H1 (cell line): Measurements from ENCODE around the gene OPN1MW3. TPM values are rescaled to one million over a fixed set of nuclear protein-coding genes. Genes with fewer than 3 reads are reported as not detected.
"Not testable (repeated sequence)": the region's sequence is repeated elsewhere in the genome, so short reads cannot be mapped to it uniquely, and the experiment has no call there.

Experiments used
- CTCF ChIA-PET: fragments of 300-600 bp; sonication (Branson Sonifier 250); formaldehyde crosslinking; loops from one replicate; lab custom pipeline; 2021; ENCODE audit not compliant: partially characterized antibody; lab: Charles Lee
- POLR2A ChIA-PET: fragments of 300-600 bp; sonication (Branson Sonifier 250); formaldehyde crosslinking; loops from one replicate; lab custom pipeline; 2021; ENCODE audit warnings: inconsistent platforms; ENCODE audit not compliant: partially characterized antibody; lab: Charles Lee
- DNase-seq, 2 experiments: peaks; one replicate each; pipeline versions ENCODE4 v3.0.0 to v3.0.0-alpha.2; 2010 to 2022; ENCODE audit warnings: low spot score in 2 of 2, low read depth in 1 of 2, mixed read lengths in 1 of 2
- FAIRE-seq: peaks from 2 replicates; lab custom pipeline; 2011; peaks lifted over from hg19 to GRCh38; lab: Jason Lieb, UNC
- H2AFZ ChIP-seq: 2 replicates; pipeline ENCODE4 v1.8.1; 2012; ENCODE audit warnings: low read length, inconsistent platforms
- H2AK5ac ChIP-seq: 2 replicates; pipeline ENCODE4 v1.6.1; 2013; ENCODE audit warnings: low read depth, low read length
- H2BK120ac ChIP-seq: replicated peaks from 2 replicates; pipeline ENCODE3; 2013; ENCODE audit warnings: low read depth, low read length, inconsistent platforms
- H2BK12ac ChIP-seq: 2 replicates; pipeline ENCODE4 v1.6.1; 2013; ENCODE audit warnings: low read depth, low read length
- H2BK15ac ChIP-seq: 2 replicates; pipeline ENCODE4 v1.6.1; 2013; ENCODE audit warnings: low read length
- H2BK20ac ChIP-seq: 2 replicates; pipeline ENCODE4 v1.6.1; 2013; ENCODE audit warnings: low read length
- H2BK5ac ChIP-seq: 2 replicates; pipeline ENCODE4 v1.6.1; 2013; ENCODE audit warnings: low read depth, low read length
- H3K14ac ChIP-seq: 2 replicates; pipeline ENCODE4 v1.6.1; 2013; ENCODE audit warnings: inconsistent platforms; ENCODE audit not compliant: insufficient read length
- H3K18ac ChIP-seq: 2 replicates; pipeline ENCODE4 v1.6.1; 2013; ENCODE audit warnings: low read length; ENCODE audit errors: extremely low read depth
- H3K23ac ChIP-seq: 2 replicates; pipeline ENCODE4 v1.6.1; 2013; ENCODE audit warnings: inconsistent platforms; ENCODE audit not compliant: insufficient read length
- H3K23me2 ChIP-seq: 2 replicates; pipeline ENCODE4 v1.6.1; 2013; ENCODE audit warnings: low read depth, low read length
- H3K27ac ChIP-seq: 2 replicates; pipeline ENCODE4 v1.6.1; 2011; ENCODE audit warnings: low read depth, low read length, inconsistent platforms
- H3K27me3 ChIP-seq, 4 experiments: replicated peaks in 1 of 4; 1 replicate in 1 of 4; 2 replicates in 3 of 4; pipeline versions ENCODE4 v1.6.1 to v1.8.1; 2011 to 2013; ENCODE audit warnings: low read length in 3 of 4, mild to moderate bottlenecking in 3 of 4, inconsistent platforms in 2 of 4, mixed read lengths in 2 of 4, moderate library complexity in 1 of 4; ENCODE audit not compliant: control insufficient read depth in 3 of 4, insufficient read depth in 3 of 4; ENCODE audit errors: extremely low read depth in 1 of 4
- H3K36me3 ChIP-seq, 4 experiments: 2 replicates each; pipeline versions ENCODE4 v1.6.1 to v1.8.1; 2011 to 2013; ENCODE audit warnings: mild to moderate bottlenecking in 4 of 4, low read length in 3 of 4, moderate library complexity in 2 of 4, control low read depth in 1 of 4, inconsistent platforms in 1 of 4; ENCODE audit not compliant: insufficient read depth in 4 of 4, control insufficient read depth in 2 of 4
- H3K4ac ChIP-seq: replicated peaks from 2 replicates; pipeline ENCODE3; 2013; ENCODE audit warnings: low read length, low read depth, mixed read lengths, inconsistent platforms; ENCODE audit not compliant: insufficient read length
- H3K4me1 ChIP-seq, 4 experiments: replicated peaks in 1 of 4; 1 replicate in 1 of 4; 2 replicates in 3 of 4; pipeline versions ENCODE4 v1.6.1 to v1.8.1; 2011 to 2013; ENCODE audit warnings: low read length in 3 of 4, inconsistent platforms in 2 of 4, mixed read lengths in 1 of 4; ENCODE audit not compliant: insufficient read depth in 4 of 4, control insufficient read depth in 3 of 4
- H3K4me2 ChIP-seq, 2 experiments: 2 replicates each; pipeline versions ENCODE4 v1.6.1 to v1.8.1; 2011 to 2013; ENCODE audit warnings: low read depth in 2 of 2, low read length in 2 of 2, control low read depth in 1 of 2, inconsistent platforms in 1 of 2, mild to moderate bottlenecking in 1 of 2; ENCODE audit not compliant: insufficient read depth in 1 of 2
- H3K4me3 ChIP-seq, 4 experiments: fragments of 200-600, 300-600 bp in 1 of 4; sonication (generic), shearing (Covaris generic), sonication (Bioruptor Twin) in 1 of 4; 2 replicates each; pipeline versions ENCODE4 v1.5.1 to v1.8.1; 2011 to 2016; ENCODE audit warnings: low read length in 4 of 4, low read depth in 3 of 4, control low read depth in 2 of 4, inconsistent platforms in 2 of 4, mild to moderate bottlenecking in 2 of 4, mixed read lengths in 1 of 4, moderate library complexity in 1 of 4; ENCODE audit not compliant: insufficient read depth in 2 of 4; ENCODE audit errors: extremely low read depth in 1 of 4
- H3K56ac ChIP-seq: replicated peaks from 2 replicates; pipeline ENCODE3; 2013; ENCODE audit warnings: low read depth, mild to moderate bottlenecking, mixed read lengths, low read length, inconsistent platforms; ENCODE audit not compliant: insufficient read length
- H3K79me1 ChIP-seq: 2 replicates; pipeline ENCODE4 v1.6.1; 2013; ENCODE audit warnings: low read depth, low read length, control low read depth
- H3K79me2 ChIP-seq, 2 experiments: 2 replicates each; pipeline versions ENCODE4 v1.6.1 to v1.8.1; 2012 to 2013; ENCODE audit warnings: low read length in 2 of 2, mild to moderate bottlenecking in 2 of 2, inconsistent platforms in 1 of 2; ENCODE audit not compliant: insufficient read depth in 2 of 2, control insufficient read depth in 1 of 2
- H3K9ac ChIP-seq, 4 experiments: replicated peaks in 1 of 4; 1 replicate in 1 of 4; 2 replicates in 3 of 4; pipeline versions ENCODE4 v1.6.1 to v1.8.1; 2011 to 2013; ENCODE audit warnings: low read depth in 3 of 4, low read length in 3 of 4, control low read depth in 2 of 4, mild to moderate bottlenecking in 2 of 4, moderate library complexity in 2 of 4, inconsistent platforms in 1 of 4; ENCODE audit errors: extremely low read depth in 1 of 4
- H3K9me3 ChIP-seq, 2 experiments: 2 replicates each; pipeline versions ENCODE4 v1.6.1 to v1.8.1; 2012 to 2013; ENCODE audit warnings: mild to moderate bottlenecking in 2 of 2, moderate library complexity in 2 of 2, control low read depth in 1 of 2, inconsistent platforms in 1 of 2, low read depth in 1 of 2, low read length in 1 of 2, mixed read lengths in 1 of 2; ENCODE audit not compliant: insufficient read depth in 2 of 2
- H4K20me1 ChIP-seq, 2 experiments: replicated peaks in 1 of 2; 2 replicates each; pipeline versions ENCODE3 to v1.8.1; 2011 to 2013; ENCODE audit warnings: inconsistent platforms in 2 of 2, low read length in 2 of 2, mild to moderate bottlenecking in 1 of 2; ENCODE audit not compliant: insufficient read depth in 2 of 2, control insufficient read depth in 1 of 2
- H4K5ac ChIP-seq: 2 replicates; pipeline ENCODE4 v1.6.1; 2013; ENCODE audit warnings: low read length, low read depth, mixed read lengths, inconsistent platforms; ENCODE audit not compliant: insufficient read length
- H4K8ac ChIP-seq: 2 replicates; pipeline ENCODE4 v1.8.0; 2013; ENCODE audit warnings: mild to moderate bottlenecking, moderate library complexity, low read length, inconsistent platforms; ENCODE audit not compliant: insufficient read depth; ENCODE audit errors: extremely low read depth
- H4K91ac ChIP-seq: replicated peaks from 2 replicates; pipeline ENCODE3; 2013; ENCODE audit warnings: low read length, mixed read lengths, inconsistent platforms; ENCODE audit not compliant: insufficient read length
- WGBS, 2 experiments: shearing (Covaris generic) in 1 of 2; methylation state at CpG; one replicate each; pipeline versions ENCODE4 v1.1.6 to v1.1.7; 2013 to 2015; ENCODE audit warnings: low lambda C conversion rate in 2 of 2, mixed read lengths in 2 of 2, inconsistent platforms in 1 of 2, low coverage in 1 of 2, missing lambda C conversion rate in 1 of 2; ENCODE audit not compliant: insufficient replicate concordance in 2 of 2, insufficient coverage in 1 of 2, insufficient read length in 1 of 2; ENCODE audit errors: extremely low coverage in 1 of 2, missing lambda C conversion rate in 1 of 2; 5-methylcytosine and 5-hydroxymethylcytosine counted together
- polyA plus RNA-seq, 7 experiments: library from polyadenylated mRNA; depleted of rRNA in 3 of 7; stranded (reverse) in 5 of 7; unstranded in 2 of 7; fragments of >200 nt in 5 of 7; fragments of 200-250 nt in 2 of 7; gene quantifications; 1 replicate in 5 of 7; 2 replicates in 1 of 7; 4 replicates in 1 of 7; pipeline versions ENCODE4 v1.2.1 to v1.2.3, GENCODE V29; 2011 to 2013; ENCODE audit warnings: missing spikeins in 2 of 7, mixed read lengths in 2 of 7
- total RNA-seq: library from RNA; stranded (reverse); fragmentation: NEBNext Ultra II Directional; extraction: Animal tissue kit (Norgen Biotek cat#: 25700); gene quantifications from 2 replicates; pipeline ENCODE4 v1.2.1, GENCODE V29; 2021

OPN1MW3 gene
- total and polyA plus RNA-seq, 2 of the 8 experiments (the other 6 are each of a cell fraction or from before 2014, with no cell fraction given), result not detected

DNA sequence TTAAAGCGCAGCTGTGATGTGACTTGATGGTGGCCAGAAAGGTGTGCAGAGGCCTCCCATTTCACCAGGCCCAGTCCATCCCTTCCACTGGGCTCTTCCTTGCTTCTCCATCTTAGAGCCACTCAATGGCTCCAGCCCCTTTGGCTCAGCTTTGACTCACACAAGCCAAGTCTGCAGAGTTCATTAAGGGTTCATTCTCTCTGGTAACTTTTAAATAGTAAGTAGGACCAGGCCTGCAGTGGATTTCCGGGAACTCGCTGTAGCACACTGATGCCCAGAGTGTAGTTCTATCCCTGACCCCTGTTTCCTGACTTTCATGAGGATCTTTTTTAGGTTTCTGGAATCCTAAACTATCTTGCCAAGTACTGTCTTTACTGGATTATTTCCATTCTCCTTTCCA is 11.9 kb downstream of the OPN1MW3 start:
- H4K8ac ChIP-seq, H2BK20ac ChIP-seq, H2AK5ac ChIP-seq, H3K23me2 ChIP-seq, H3K4me1 ChIP-seq, H2BK15ac ChIP-seq, H3K23ac ChIP-seq, CTCF ChIA-PET, H3K9me3 ChIP-seq, H3K9ac ChIP-seq, H2BK12ac ChIP-seq, DNase-seq, H3K79me2 ChIP-seq, H4K5ac ChIP-seq, H3K56ac ChIP-seq, H2BK5ac ChIP-seq, POLR2A ChIA-PET, FAIRE-seq, H3K27ac ChIP-seq, H2AFZ ChIP-seq, H3K18ac ChIP-seq, H3K14ac ChIP-seq, H4K91ac ChIP-seq, H4K20me1 ChIP-seq, H2BK120ac ChIP-seq, H3K27me3 ChIP-seq, H3K36me3 ChIP-seq, H3K4ac ChIP-seq, H3K4me2 ChIP-seq, H3K4me3 ChIP-seq, H3K79me1 ChIP-seq: not testable (repeated sequence)
- no CpG with 5 or more reads among the region's 3 CpGs for WGBS, 2 experiments

DNA sequence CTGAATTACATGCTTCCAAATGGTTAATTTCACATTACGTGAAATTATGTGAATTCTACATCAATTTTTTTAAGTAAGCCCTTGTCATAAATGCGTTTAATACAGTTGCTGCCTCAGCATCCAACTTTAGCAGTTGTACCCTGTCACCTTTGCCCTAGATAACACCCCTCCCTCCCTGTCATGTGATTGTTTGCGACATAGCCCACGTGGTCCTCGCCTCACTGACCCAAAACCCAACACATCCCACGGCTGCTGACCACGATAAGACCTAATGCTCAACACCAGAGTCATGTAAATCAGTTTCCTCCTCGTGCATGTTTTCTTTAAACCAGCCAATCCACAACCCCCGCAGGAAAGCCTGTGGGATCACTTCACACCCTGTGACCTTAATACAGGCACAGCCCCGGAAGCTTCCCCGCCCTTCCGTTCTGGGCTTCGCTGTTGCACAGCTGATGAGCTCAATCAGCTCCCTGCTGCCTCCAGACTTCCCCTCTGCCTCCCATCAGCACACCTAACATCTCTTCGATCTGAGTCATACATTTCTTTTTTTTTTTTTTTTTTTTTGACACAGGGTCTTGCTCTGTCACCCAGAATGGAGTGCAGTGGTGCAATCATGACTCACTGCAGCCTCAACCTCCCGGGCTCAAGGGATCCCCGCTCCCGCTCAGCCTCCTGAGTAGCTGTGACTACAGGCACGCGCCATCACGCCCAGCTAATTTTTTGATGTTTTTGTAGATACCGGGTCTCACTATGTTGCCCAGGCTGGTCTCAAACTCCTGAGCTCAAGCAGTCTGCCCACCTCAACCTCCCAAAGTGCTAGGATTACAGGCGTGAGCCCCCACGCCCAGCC is 27.3 kb downstream of the OPN1MW3 start:
- H3K18ac ChIP-seq, H3K56ac ChIP-seq, H2AFZ ChIP-seq, DNase-seq, H2BK120ac ChIP-seq, H3K79me2 ChIP-seq, H4K8ac ChIP-seq, H3K23ac ChIP-seq, H2BK12ac ChIP-seq, H3K27me3 ChIP-seq, H2BK5ac ChIP-seq, H3K27ac ChIP-seq, H4K5ac ChIP-seq, H3K9me3 ChIP-seq, H2BK15ac ChIP-seq, H3K4me2 ChIP-seq, POLR2A ChIA-PET, H3K4me3 ChIP-seq, H4K91ac ChIP-seq, CTCF ChIA-PET, H4K20me1 ChIP-seq, H3K4ac ChIP-seq, H3K23me2 ChIP-seq, H3K9ac ChIP-seq, H3K79me1 ChIP-seq, H3K36me3 ChIP-seq, H2BK20ac ChIP-seq, H3K14ac ChIP-seq, FAIRE-seq, H2AK5ac ChIP-seq, H3K4me1 ChIP-seq: not testable (repeated sequence)
- WGBS, 2 experiments, result no CpG with 5 or more reads among the region's 23 CpGs
